Activated T-helper 2 cell treated with anti-CD3 and anti-CD28 coated beads, Interferon-gamma antibody, Interleukin-2, Interleukin-4, amounts not matched to agents 10 μg/mL and 5 μg/mL and 100 μg/mL, durations not matched to agents 14 hours and 24 hours and 36 hours (primary cell): ENCODE results near the gene FTL. TPM values are rescaled to one million over a fixed set of nuclear protein-coding genes. Genes with fewer than 3 reads are reported as not detected.
"Not testable (repeated sequence)": the region's sequence is repeated elsewhere in the genome, so short reads cannot be mapped to it uniquely, and the experiment has no call there.

Source experiments
- DNase-seq: peaks from one replicate; pipeline ENCODE4 v3.0.0; 2021; ENCODE audit warnings: low spot score
- H3K27ac Mint-ChIP-seq: one replicate; pipeline ENCODE4 v1.8.0; 2021; ENCODE audit warnings: mixed read lengths
- H3K27me3 Mint-ChIP-seq: one replicate; pipeline ENCODE4 v1.8.0; 2021; ENCODE audit warnings: low read depth, mixed read lengths
- H3K36me3 Mint-ChIP-seq: one replicate; pipeline ENCODE4 v1.8.0; 2021; ENCODE audit warnings: low read depth, mixed read lengths
- H3K4me1 Mint-ChIP-seq: one replicate; pipeline ENCODE4 v1.8.0; 2021; ENCODE audit warnings: low read depth, mixed read lengths
- H3K4me3 Mint-ChIP-seq: one replicate; pipeline ENCODE4 v1.8.0; 2021; ENCODE audit warnings: low read depth, mild to moderate bottlenecking, moderate library complexity, mixed read lengths
- H3K9me3 Mint-ChIP-seq: one replicate; pipeline ENCODE4 v1.8.0; 2021; ENCODE audit warnings: mixed read lengths
- intact Hi-C: fragments of 100-400 bp; cut with micrococcal nuclease; formaldehyde crosslinking; loops from one replicate; pipeline ENCODE4 v1.15.1; 2023
- total RNA-seq: library from RNA; stranded (reverse); gene quantifications from 2 replicates; pipeline ENCODE4 v1.2.3, GENCODE V29; 2022

The FTL gene
- 646 and 658 TPM in 2 replicates for total RNA-seq

DNA sequence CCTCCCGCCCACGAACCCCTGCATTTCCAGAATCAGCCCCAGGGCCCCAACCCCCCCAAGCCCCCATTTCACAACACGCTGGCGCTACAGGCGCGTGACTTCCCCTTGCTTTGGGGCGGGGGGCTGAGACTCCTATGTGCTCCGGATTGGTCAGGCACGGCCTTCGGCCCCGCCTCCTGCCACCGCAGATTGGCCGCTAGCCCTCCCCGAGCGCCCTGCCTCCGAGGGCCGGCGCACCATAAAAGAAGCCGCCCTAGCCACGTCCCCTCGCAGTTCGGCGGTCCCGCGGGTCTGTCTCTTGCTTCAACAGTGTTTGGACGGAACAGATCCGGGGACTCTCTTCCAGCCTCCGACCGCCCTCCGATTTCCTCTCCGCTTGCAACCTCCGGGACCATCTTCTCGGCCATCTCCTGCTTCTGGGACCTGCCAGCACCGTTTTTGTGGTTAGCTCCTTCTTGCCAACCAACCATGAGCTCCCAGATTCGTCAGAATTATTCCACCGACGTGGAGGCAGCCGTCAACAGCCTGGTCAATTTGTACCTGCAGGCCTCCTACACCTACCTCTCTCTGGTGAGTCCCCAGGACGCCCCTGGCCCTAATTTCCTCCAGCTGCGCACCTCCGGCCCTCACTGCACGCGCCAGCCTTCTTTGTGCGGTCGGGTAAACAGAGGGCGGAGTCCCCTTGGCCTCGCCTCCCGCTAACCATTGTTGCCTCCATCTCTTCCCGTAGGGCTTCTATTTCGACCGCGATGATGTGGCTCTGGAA is at the start of gene FTL:
FTL (plus strand) TSS at position 270 of the 766 bp plus-strand sequence; CDS start at position 469, 199 bp downstream.
- H3K4me1 Mint-ChIP-seq: peaks cover 43% of the 10 kb centered on the region
- peak; percentile 89 for DNase-seq
- peak within 1 kb of the TSS; percentile 99 for H3K27ac Mint-ChIP-seq
- H3K27me3 Mint-ChIP-seq: no peaks in the 10 kb centered on the region
- peaks cover 51% of the 10 kb centered on the region for H3K36me3 Mint-ChIP-seq
- no peaks in the 10 kb centered on the region for H3K9me3 Mint-ChIP-seq
- intact Hi-C loops: loop anchor here (1.0 to 2.0 kb wide), 5 partner anchors 11 to 170 kb away; partner anchors contain the start of genes BAX, GYS1, NUCB1 and RUVBL2
- H3K4me3 Mint-ChIP-seq: peak within 1 kb of the TSS; percentile 96

DNA sequence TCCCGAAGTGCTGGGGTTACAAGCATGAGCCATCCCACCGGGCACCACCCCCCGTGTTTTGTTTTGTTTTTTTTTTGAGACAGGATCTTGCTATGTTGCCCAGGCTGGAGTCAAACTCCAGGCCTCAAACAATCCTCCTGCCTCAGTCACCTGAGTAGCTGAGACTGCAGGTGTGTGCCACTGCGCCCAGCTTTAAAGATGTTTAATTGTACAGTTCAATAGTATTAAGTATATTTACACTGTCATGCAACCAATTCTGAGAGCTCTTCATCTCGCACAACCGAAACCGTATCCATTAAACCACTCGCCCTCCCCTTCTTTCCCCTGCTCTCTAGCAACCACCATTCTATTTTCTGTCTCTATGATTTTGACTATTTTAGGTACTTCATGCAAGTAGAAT is 49.4 kb upstream of the FTL start:
- no peak for DNase-seq
- no peaks in the 10 kb centered on the region for H3K27me3 Mint-ChIP-seq
- H3K27ac Mint-ChIP-seq: no peak overlapping the region
- intact Hi-C loops: no loop called here
- peaks cover 54% of the 10 kb centered on the region for H3K36me3 Mint-ChIP-seq
- no peaks in the 10 kb centered on the region for H3K9me3 Mint-ChIP-seq
- H3K4me1 Mint-ChIP-seq: no peaks in the 10 kb centered on the region
- H3K4me3 Mint-ChIP-seq: no peak overlapping the region

GRCh38 chr19:48918071-48918470 is 47.0 kb upstream of the FTL start:
- no peak for DNase-seq
- Mint-ChIP-seq H3K27ac (no peak overlapping the region), H3K36me3 (peaks cover 51% of the 10 kb centered on the region), H3K4me1 (no peaks in the 10 kb centered on the region), H3K4me3 (no peak overlapping the region), H3K27me3 (no peaks in the 10 kb centered on the region), H3K9me3 (no peaks in the 10 kb centered on the region)
- intact Hi-C loops: no loop called here

GRCh38 chr19:48918801-48919247 is 46.3 kb upstream of the FTL start:
- no peak for DNase-seq
- H3K9me3 Mint-ChIP-seq: no peaks in the 10 kb centered on the region
- H3K27ac Mint-ChIP-seq: no peak overlapping the region
- intact Hi-C loops: no loop called here
- no peaks in the 10 kb centered on the region for H3K27me3 Mint-ChIP-seq
- H3K36me3 Mint-ChIP-seq: peaks cover 49% of the 10 kb centered on the region
- H3K4me1 Mint-ChIP-seq: no peaks in the 10 kb centered on the region
- H3K4me3 Mint-ChIP-seq: no peak overlapping the region

DNA sequence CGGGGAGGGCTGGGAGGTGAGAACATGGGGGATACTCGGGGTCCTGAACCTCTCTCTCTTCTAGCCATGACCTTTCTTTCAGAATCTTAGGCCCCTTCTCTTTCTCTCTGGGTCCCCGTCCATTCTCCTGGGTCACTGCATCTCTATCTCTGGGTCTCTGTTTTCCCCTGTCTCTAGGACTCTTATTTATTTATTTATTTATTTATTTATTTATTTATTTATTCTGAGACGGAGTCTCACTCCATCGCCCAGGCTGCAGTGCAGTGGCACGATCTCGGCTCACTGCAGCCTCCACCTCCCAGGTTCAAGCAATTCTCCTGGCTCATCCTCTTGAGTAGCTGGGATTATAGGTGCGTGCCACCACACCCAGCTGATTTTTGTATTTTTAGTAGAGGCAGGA is 45.8 kb upstream of the FTL start:
- H3K27ac Mint-ChIP-seq, H3K4me1 Mint-ChIP-seq, H3K4me3 Mint-ChIP-seq, H3K27me3 Mint-ChIP-seq, intact Hi-C loops, H3K9me3 Mint-ChIP-seq, DNase-seq: not testable (repeated sequence)
- H3K36me3 Mint-ChIP-seq: peaks cover 46% of the 10 kb centered on the region

- Mint-ChIP-seq H3K27ac (no peak overlapping the region), H3K36me3 (peaks cover 36% of the 10 kb centered on the region), H3K4me1 (no peaks in the 10 kb centered on the region), H3K4me3 (no peak overlapping the region), H3K27me3 (no peaks in the 10 kb centered on the region), H3K9me3 (no peaks in the 10 kb centered on the region)
- DNase-seq: no peak
- intact Hi-C loops: no loop called here
Observed at GRCh38 chr19:48920949-48921348, 44.2 kb upstream of the FTL start.

DNA sequence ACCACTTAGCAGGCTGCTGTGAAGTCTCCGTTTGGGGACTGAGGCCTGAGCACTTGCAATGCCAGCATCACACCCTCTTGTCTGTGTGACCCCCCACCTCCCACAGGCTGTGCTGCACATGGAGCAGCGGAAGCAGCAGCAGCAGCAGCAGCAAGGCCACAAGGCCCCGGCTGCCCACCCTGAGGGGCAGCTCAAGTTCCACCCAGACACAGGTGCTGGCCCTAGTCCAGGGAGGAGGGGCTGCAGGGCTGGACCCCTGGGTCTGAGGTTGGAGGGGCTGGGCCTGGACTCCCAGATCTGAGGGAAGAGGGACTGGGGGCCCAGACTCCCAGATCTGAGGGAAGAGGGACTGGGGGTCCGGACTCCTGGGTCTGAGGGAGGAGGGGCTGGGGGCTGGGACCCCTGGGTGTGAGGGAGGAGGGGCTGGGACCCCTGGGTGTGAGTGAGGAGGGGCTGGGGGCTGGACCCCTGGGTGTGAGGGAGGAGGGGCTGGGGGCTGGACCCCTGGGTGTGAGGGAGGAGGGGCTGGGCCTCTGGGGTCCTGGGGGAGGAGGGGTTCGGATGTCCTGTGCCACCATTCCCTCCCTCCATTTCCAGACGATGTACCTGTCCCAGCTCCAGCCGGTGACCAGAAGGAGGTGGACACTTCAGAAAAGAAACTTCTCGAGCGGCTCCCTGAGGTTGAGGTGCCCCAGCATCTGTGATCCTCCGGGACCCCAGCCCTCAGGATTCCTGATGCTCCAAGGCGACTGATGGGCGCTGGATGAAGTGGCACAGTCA is 43.2 kb upstream of the FTL start:
- DNase-seq: no peak
- intact Hi-C loops: no loop called here
- H3K36me3 Mint-ChIP-seq: peaks cover 34% of the 10 kb centered on the region
- H3K9me3 Mint-ChIP-seq: no peaks in the 10 kb centered on the region
- peaks cover 2% of the 10 kb centered on the region for H3K4me1 Mint-ChIP-seq
- no peaks in the 10 kb centered on the region for H3K27me3 Mint-ChIP-seq
- no peak overlapping the region for H3K4me3 Mint-ChIP-seq
- H3K27ac Mint-ChIP-seq: no peak overlapping the region

DNA sequence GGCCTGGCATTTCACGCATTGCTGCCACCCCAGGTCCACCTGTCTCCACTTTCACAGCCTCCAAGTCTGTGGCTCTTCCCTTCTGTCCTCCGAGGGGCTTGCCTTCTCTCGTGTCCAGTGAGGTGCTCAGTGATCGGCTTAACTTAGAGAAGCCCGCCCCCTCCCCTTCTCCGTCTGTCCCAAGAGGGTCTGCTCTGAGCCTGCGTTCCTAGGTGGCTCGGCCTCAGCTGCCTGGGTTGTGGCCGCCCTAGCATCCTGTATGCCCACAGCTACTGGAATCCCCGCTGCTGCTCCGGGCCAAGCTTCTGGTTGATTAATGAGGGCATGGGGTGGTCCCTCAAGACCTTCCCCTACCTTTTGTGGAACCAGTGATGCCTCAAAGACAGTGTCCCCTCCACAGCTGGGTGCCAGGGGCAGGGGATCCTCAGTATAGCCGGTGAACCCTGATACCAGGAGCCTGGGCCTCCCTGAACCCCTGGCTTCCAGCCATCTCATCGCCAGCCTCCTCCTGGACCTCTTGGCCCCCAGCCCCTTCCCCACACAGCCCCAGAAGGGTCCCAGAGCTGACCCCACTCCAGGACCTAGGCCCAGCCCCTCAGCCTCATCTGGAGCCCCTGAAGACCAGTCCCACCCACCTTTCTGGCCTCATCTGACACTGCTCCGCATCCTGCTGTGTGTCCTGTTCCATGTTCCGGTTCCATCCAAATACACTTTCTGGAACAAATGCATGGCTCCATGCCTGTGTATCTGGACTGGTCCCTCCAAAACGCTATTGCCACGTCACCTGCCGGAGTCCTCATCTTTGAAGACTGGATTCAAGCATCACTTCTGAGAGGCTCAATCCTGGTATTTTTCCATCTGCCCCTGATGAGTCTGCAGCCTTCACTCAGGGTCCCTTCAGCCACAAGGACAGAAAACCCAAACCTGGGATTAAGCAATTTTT is 42.3 kb upstream of the FTL start:
- Mint-ChIP-seq H3K27me3 (no peaks in the 10 kb centered on the region), H3K36me3 (peaks cover 32% of the 10 kb centered on the region), H3K27ac (no peak overlapping the region), H3K9me3 (no peaks in the 10 kb centered on the region), H3K4me3 (no peak overlapping the region), H3K4me1 (peaks cover 4% of the 10 kb centered on the region)
- intact Hi-C loops: no loop called here
- no peak for DNase-seq

DNA sequence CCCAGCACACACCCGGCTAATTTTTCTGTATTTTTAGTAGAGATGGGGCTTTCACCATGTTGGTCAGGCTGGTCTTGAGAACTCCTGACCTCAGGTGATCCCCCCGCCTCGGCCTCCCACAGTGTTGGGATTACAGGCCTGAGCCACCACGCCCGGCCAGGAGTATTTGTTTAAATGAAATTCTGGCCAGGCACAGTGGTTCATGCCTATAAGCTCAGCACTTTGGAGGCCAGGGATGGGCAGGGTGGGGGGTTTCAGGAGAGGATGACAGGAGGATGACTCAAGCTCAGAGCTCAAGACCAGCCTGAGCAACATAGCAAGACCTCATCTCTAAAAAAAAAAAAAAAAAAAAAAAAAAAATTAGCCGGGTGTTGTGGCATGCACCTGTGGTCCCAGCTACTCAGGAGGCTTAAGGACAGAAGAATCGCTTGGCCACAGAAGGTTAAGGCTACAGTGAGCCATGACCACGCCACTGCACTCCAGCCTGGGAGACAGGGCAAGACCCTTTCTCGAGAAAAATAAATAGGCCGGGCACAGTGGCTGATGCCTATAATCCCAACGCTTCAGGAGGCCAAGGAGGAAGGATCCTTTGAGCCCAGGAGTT is 39.8 kb upstream of the FTL start:
- H3K36me3 Mint-ChIP-seq: peaks cover 18% of the 10 kb centered on the region
- peaks cover 4% of the 10 kb centered on the region for H3K4me1 Mint-ChIP-seq
- intact Hi-C loops: no loop called here
- no peak overlapping the region for H3K4me3 Mint-ChIP-seq
- no peak for DNase-seq
- H3K27me3 Mint-ChIP-seq: no peaks in the 10 kb centered on the region
- no peak overlapping the region for H3K27ac Mint-ChIP-seq
- no peaks in the 10 kb centered on the region for H3K9me3 Mint-ChIP-seq

- H3K27me3 Mint-ChIP-seq, H3K4me1 Mint-ChIP-seq, H3K27ac Mint-ChIP-seq, H3K4me3 Mint-ChIP-seq, H3K9me3 Mint-ChIP-seq, DNase-seq, intact Hi-C loops: not testable (repeated sequence)
- H3K36me3 Mint-ChIP-seq: peaks cover 17% of the 10 kb centered on the region
Observed at GRCh38 chr19:48925890-48926289, 39.2 kb upstream of the FTL start.

- no peaks in the 10 kb centered on the region for H3K27me3 Mint-ChIP-seq
- peak overlapping the region; percentile 12 for H3K27ac Mint-ChIP-seq
- peaks cover 9% of the 10 kb centered on the region for H3K36me3 Mint-ChIP-seq
- DNase-seq: no peak
- H3K9me3 Mint-ChIP-seq: no peaks in the 10 kb centered on the region
- H3K4me1 Mint-ChIP-seq: peaks cover 4% of the 10 kb centered on the region
- intact Hi-C loops: no loop called here
- H3K4me3 Mint-ChIP-seq: no peak overlapping the region
Observed at GRCh38 chr19:48926909-48927308, 38.2 kb upstream of the FTL start.

GRCh38 chr19:48927692-48928091 is 37.4 kb upstream of the FTL start:
- intact Hi-C loops, H3K9me3 Mint-ChIP-seq, H3K4me3 Mint-ChIP-seq, H3K27ac Mint-ChIP-seq, DNase-seq, H3K36me3 Mint-ChIP-seq, H3K27me3 Mint-ChIP-seq, H3K4me1 Mint-ChIP-seq: not testable (repeated sequence)
